ENCODE results near the gene PYGB.

PYGB gene

GRCh38 chr20:25271486-25272222 is 23.8 kb downstream of the PYGB start:
- DNase-seq = no peak

- DNase-seq = no peak
Observed at GRCh38 chr20:25272223-25273000, 24.5 kb downstream of the PYGB start.

GRCh38 chr20:25273046-25273445 is 25.2 kb downstream of the PYGB start:
- no peak for DNase-seq

- DNase-seq = no peak
Observed at GRCh38 chr20:25273541-25274358, 25.9 kb downstream of the PYGB start.

- no peak for DNase-seq
Observed at GRCh38 chr20:25274481-25274880, 26.6 kb downstream of the PYGB start.

- DNase-seq = no peak
Observed at GRCh38 chr20:25274891-25275812, 27.3 kb downstream of the PYGB start.

GRCh38 chr20:25275813-25276532 is 28.1 kb downstream of the PYGB start:
- no peak for DNase-seq

- DNase-seq = no peak
Observed at GRCh38 chr20:25276533-25277050, 28.7 kb downstream of the PYGB start.

- no peak for DNase-seq
Observed at GRCh38 chr20:25277051-25277801, 29.3 kb downstream of the PYGB start.

- no peak for DNase-seq
Observed at GRCh38 chr20:25277941-25278521, 30.1 kb downstream of the PYGB start.

- no peak for DNase-seq
Observed at GRCh38 chr20:25278636-25279361, 30.9 kb downstream of the PYGB start.

- no peak for DNase-seq
Observed at GRCh38 chr20:25279403-25279802, 31.5 kb downstream of the PYGB start.

- DNase-seq = no peak
Observed at GRCh38 chr20:25280051-25280573, 32.2 kb downstream of the PYGB start.

GRCh38 chr20:25280574-25281535 is 33.0 kb downstream of the PYGB start:
- DNase-seq = no peak

- DNase-seq = no peak
Observed at GRCh38 chr20:25281541-25281991, 33.7 kb downstream of the PYGB start.

GRCh38 chr20:25282034-25282781 is 34.3 kb downstream of the PYGB start:
- no peak for DNase-seq

- DNase-seq = no peak
Observed at GRCh38 chr20:25282796-25283195, 34.9 kb downstream of the PYGB start.

All from GDM1 (cell line).